ENCODE data around the gene SETD2.

SETD2 gene

DNA sequence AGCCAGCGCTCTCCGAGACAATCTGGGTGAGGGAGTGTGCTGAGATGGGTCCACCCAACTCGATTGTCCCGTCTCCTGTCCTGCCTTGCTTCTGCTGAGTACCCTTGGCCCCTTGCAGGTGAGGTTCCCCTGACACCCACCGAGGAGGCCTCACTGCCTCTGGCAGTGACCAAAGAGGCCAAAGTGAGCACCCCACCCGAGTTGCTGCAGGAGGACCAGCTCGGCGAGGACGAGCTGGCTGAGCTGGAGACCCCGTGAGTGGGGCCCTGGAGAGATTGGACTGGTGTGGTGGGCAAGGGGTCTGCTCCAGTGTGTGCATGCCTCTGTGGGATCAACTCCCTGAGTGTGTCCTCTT is 160.9 kb downstream of the SETD2 start:
- intact Hi-C loops (cut with DNase I; ENCODE audit: low total_unique reads): loop anchor here (10.0 kb wide), 1 partner anchor 282 kb away; the partner anchor contains the start of genes KIF9 and KLHL18
- Histone ChIP-seq H3K4me1 (no peaks in the 10 kb centered on the region), H3K36me3 (peaks cover 19 to 97% (median 59%) of the 10 kb centered on the region in 3 donors), H3K4me3 (no peak overlapping the region), H3K9me3 (no peaks in the 10 kb centered on the region), H3K27ac (no peak overlapping the region), H3K27me3 (no peaks in the 10 kb centered on the region)
- TF ChIP-seq, protein P1, sequence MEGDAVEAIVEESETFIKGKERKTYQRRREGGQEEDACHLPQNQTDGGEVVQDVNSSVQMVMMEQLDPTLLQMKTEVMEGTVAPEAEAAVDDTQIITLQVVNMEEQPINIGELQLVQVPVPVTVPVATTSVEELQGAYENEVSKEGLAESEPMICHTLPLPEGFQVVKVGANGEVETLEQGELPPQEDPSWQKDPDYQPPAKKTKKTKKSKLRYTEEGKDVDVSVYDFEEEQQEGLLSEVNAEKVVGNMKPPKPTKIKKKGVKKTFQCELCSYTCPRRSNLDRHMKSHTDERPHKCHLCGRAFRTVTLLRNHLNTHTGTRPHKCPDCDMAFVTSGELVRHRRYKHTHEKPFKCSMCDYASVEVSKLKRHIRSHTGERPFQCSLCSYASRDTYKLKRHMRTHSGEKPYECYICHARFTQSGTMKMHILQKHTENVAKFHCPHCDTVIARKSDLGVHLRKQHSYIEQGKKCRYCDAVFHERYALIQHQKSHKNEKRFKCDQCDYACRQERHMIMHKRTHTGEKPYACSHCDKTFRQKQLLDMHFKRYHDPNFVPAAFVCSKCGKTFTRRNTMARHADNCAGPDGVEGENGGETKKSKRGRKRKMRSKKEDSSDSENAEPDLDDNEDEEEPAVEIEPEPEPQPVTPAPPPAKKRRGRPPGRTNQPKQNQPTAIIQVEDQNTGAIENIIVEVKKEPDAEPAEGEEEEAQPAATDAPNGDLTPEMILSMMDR (IDR thresholded peaks at IDR 0.05): no peak
- DNase-seq: no peak

DNA sequence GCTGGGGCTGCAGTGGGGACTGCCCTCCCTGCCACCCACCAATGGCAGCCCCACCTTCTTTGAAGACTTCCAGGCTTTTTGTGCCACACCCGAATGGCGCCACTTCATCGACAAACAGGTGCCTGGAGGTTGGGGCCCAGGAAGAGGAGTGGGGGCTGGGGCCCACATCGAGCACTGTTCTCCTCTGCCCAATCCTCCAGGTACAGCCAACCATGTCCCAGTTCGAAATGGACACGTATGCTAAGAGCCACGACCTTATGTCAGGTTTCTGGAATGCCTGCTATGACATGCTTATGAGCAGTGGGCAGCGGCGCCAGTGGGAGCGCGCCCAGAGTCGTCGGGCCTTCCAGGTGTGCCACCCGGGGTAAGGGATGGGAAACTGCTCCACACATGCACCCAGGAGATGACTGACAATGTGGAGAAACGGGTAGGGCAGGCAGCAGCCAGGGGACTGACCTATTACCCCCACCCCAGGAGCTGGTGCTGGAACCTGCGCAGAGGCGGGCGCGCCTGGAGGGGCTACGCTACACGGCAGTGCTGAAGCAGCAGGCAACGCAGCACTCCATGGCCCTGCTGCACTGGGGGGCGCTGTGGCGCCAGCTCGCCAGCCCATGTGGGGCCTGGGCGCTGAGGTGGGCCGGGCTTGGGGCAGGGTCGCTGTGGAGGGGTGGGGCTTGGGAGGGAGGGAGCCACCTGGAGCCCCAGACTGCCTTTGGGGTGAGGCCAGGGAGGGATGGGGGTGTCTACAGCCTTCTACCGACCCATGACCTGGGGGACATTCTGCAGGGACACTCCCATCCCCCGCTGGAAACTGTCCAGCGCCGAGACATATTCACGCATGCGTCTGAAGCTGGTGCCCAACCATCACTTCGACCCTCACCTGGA is 161.5 kb downstream of the SETD2 start:
- Histone ChIP-seq H3K4me3 (no peak overlapping the region), H3K4me1 (no peaks in the 10 kb centered on the region), H3K27me3 (no peaks in the 10 kb centered on the region), H3K9me3 (no peaks in the 10 kb centered on the region), H3K36me3 (peaks cover 19 to 100% (median 59%) of the 10 kb centered on the region in 3 donors), H3K27ac (no peak overlapping the region)
- TF ChIP-seq, protein P1 (IDR thresholded peaks at IDR 0.05): no peak
- DNase-seq: peak in 1 of 2 donors; percentile 62
- intact Hi-C loops (cut with DNase I; ENCODE audit: low total_unique reads): loop anchor here (10.0 kb wide), 1 partner anchor 282 kb away; the partner anchor contains the start of genes KIF9 and KLHL18

DNA sequence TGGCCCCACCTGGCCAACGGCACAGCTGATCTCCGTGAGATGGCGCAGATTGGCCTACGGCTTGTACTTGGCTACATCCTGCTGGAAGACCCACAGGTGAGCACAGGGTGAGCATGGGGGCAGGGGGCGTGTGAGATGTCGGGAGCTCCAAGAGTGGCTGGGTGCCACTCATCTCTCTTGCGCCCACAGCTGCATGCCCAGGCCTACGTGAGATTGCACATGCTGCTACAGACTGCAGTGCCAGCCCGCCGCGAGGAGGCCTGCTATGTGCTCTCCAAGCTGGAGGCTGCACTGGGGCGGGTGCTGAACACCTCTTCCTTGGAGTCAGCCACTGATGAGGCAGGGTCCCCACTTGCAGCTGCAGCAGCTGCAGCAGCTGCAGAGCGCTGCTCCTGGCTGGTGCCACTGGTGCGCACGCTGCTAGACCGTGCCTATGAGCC is 162.2 kb downstream of the SETD2 start:
- intact Hi-C loops (cut with DNase I; ENCODE audit: low total_unique reads): loop anchor here (10.0 kb wide), 1 partner anchor 283 kb away; the partner anchor contains the start of genes KIF9 and KLHL18
- H3K27ac ChIP-seq: no peak overlapping the region
- TF ChIP-seq, protein P1 (IDR thresholded peaks at IDR 0.05): no peak
- DNase-seq: peak; percentile 14 to 60
- H3K4me3 ChIP-seq: no peak overlapping the region
- H3K36me3 ChIP-seq: peaks cover 19 to 98% (median 59%) of the 10 kb centered on the region in 3 donors
- H3K9me3 ChIP-seq: no peaks in the 10 kb centered on the region
- no peaks in the 10 kb centered on the region for H3K27me3 ChIP-seq
- H3K4me1 ChIP-seq: no peaks in the 10 kb centered on the region

DNA sequence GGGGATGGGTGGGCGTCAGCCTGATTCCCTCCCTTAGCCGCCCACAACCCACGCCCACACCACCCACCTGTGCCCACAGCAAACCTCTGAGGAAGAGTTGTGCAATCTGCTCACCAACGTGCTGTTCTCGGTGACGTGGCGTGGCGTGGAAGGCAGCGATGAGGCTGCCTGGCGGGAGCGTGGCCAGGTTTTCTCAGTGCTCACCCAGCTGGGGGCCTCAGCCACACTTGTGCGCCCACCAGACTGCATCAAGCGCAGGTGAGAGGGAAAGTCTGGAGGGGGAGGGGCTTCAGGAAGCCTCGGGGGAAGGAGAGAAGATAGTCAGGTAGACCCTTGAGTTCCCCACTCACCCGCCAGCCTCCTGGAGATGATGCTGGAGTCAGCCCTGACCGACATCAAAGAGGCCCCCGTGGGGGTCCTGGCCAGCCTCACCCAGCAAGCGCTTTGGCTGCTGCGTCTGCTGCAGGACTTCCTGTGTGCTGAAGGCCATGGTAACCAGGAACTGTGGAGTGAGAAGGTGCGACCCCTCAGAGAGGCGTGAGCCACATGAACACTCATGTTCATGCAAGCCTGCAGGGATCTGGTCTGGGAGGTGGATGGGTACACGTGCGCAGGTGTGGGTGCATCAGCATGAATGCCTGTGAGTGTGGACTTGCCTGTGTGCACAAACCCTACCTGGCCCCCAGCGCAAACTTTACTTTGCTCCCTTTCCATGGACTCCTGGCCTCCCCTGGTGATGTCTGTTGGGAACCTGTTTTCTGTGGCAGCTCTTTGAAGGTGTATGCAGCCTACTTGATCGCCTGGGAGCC is 162.8 kb downstream of the SETD2 start:
- intact Hi-C loops (cut with DNase I; ENCODE audit: low total_unique reads): loop anchor here (10.0 kb wide), 1 partner anchor 284 kb away; the partner anchor contains the start of genes KIF9 and KLHL18
- peaks cover 19 to 98% (median 59%) of the 10 kb centered on the region in 3 donors for H3K36me3 ChIP-seq
- H3K9me3 ChIP-seq: no peaks in the 10 kb centered on the region
- TF ChIP-seq, protein P1 (IDR thresholded peaks at IDR 0.05): no peak
- DNase-seq: no peak
- no peaks in the 10 kb centered on the region for H3K4me1 ChIP-seq
- no peak overlapping the region for H3K4me3 ChIP-seq
- no peaks in the 10 kb centered on the region for H3K27me3 ChIP-seq
- H3K27ac ChIP-seq: no peak overlapping the region

DNA sequence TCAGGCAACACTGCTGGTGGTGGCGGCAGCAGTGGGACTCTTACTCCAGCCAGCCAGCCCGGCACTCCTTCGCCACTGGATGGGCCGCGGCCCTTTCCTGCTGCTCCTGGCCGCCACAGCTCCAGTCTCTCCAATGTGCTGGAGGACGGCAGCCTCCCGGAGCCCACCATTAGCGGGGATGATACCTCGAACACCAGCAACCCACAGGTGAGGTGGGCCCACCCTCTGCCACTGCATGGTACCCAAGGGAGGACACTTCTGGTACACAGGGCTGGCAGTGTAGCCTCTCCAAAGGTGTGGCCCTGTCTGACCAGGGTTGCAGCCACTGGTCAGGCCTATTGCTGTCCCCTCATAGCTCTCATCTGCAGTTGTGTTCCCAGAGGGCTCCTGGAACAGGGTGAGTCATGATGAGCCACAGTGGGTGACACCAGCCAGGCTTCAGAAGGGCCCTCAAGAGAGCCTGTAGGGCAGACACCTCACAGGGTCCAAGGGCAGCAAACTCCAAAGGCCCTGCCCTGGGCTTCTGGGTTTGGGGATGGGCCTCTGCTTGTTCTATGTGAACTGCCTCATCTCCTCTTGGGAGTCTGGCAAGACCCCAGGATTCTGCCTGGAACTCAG is 163.6 kb downstream of the SETD2 start:
- intact Hi-C loops (cut with DNase I; ENCODE audit: low total_unique reads): loop anchor here (10.0 kb wide), 1 partner anchor 284 kb away; the partner anchor contains the start of genes KIF9 and KLHL18
- H3K27ac ChIP-seq: no peak overlapping the region
- H3K4me1 ChIP-seq: no peaks in the 10 kb centered on the region
- TF ChIP-seq, protein P1 (IDR thresholded peaks at IDR 0.05): no peak
- no peak for DNase-seq
- H3K4me3 ChIP-seq: no peak overlapping the region
- no peaks in the 10 kb centered on the region for H3K27me3 ChIP-seq
- H3K36me3 ChIP-seq: peaks cover 19 to 98% (median 67%) of the 10 kb centered on the region in 3 donors
- H3K9me3 ChIP-seq: no peaks in the 10 kb centered on the region
